Body of pancreas (tissue), 4 donors: ENCODE measurements around the gene ARHGAP18.

ENCODE experiments used
- CTCF ChIP-seq, 7 experiments: fragments of 450-650 bp in 4 of 7; fragments of 200-600 bp in 3 of 7; sonication (generic) in 3 of 7; IDR thresholded peaks; one replicate each; pipeline ENCODE4 v1.5.1; 2016 to 2019; ENCODE audit warnings: antibody characterized with exemption in 7 of 7
- POLR2A ChIP-seq, 3 donors: fragments of 450-650 bp; IDR thresholded peaks; one replicate each; pipeline ENCODE4 v1.6.1; 2016; ENCODE audit warnings: antibody characterized with exemption in 3 of 3, mild to moderate bottlenecking in 2 of 3

GRCh38 chr6:129628101-129628815, 81.7 kb downstream of the ARHGAP18 start:
- TF ChIP-seq CTCF (IDR thresholded peaks at IDR 0.05) (no peak), POLR2A (IDR thresholded peaks at IDR 0.05) (no peak)
